ENCODE measurements around the gene CACNG1.

CACNG1 gene

DNA sequence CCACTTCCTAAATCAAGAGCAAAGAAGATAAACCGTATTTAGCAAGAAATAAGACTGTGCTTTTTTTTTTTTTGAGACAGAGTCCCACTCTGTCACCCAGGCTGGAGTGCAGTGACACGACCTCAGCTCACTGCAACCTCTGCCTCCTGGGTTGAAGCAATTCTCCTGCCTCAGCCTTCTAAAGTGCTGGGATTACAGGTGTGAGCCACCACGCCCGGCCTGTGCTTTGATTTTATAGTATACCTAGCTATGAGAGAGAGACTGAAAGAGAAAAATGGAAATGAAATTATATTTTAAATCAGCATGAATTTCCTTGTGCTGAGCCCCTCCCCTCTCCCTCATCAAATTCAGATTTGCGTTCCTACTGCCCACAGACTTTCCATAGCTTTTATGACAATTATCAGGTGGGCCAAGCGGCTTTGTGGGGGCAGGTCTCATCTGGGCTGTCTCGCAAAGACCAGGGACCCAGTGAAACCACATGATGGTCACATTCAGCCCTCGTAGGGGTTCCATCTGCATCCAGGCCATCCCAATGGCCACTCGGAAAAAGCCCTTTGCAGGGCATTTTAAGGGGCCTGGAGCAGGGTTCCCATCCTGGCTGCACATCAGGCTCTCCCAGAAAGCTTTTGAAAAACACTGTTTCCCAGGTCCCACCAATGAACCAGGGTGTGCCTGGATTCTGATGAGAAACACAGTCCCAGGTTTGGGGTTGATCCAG lies 8.5 kb downstream of the CACNG1 start:
- DNase-seq = no peak

- no peak for DNase-seq
Observed at GRCh38 chr17:67053438-67054000, 9.2 kb downstream of the CACNG1 start.

GRCh38 chr17:67054011-67054591 lies 9.7 kb downstream of the CACNG1 start:
- no peak for DNase-seq

GRCh38 chr17:67054608-67055007 lies 10.3 kb downstream of the CACNG1 start:
- no peak for DNase-seq

DNA sequence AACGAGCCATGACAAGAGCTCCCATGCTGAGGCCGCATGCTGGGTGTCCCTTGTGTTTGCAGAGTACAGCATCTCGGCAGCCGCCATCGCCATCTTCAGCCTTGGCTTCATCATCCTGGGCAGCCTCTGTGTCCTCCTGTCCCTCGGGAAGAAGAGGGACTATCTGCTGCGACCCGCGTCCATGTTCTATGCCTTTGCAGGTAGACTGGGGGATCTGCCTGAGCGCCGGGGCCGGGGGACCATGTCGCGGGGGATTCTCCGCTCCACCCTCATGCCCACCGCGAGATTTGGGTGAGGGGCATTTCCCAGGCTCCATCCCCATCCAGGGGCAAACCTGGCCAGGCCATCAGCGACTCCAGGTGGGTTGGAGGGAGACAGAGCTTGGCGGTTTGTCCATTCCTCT lies 10.7 kb downstream of the CACNG1 start:
- DNase-seq = no peak

GRCh38 chr17:67055811-67056745 lies 11.7 kb downstream of the CACNG1 start:
- DNase-seq = no peak

GRCh38 chr17:67056746-67057490 lies 12.6 kb downstream of the CACNG1 start:
- DNase-seq = no peak

DNA sequence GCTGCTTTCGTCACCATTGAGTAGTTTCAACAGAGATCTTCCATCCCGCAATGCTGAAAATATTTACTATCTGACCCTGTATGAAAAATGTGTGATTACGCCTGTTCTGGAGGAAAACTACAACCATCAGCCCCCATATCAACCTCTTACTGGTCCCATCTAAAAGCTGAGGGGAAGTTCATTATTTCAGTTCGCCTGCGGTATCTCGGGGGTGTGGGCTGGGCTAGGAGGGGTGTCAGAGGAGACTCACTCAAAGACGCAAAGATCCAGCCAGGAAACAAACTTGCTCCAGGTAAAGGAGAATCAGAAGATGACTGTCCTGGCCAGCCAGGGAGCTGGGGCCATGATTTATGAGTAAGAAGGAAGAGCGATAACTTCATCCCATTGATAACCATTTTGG lies 13.7 kb downstream of the CACNG1 start:
- DNase-seq = no peak

DNA sequence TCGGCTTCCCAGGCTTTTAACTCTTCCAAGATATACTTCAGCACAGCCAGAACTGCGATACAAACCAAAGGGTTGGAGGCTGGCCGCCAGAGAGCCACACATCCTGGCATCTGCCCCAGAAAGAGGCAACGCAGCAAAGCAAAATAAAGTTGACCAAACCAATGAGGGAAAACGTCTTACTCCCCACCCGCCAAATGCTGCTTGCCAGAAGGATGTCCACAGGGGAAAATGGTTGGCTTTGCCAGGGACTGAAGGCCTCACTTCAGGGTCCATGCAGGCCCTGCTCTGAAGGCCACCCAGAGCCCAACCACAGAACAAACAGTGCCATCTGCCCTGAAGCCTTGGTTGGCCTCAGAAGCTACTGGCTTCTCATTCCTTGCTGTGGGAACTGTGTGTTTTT lies 15.0 kb downstream of the CACNG1 start:
- no peak for DNase-seq

DNA sequence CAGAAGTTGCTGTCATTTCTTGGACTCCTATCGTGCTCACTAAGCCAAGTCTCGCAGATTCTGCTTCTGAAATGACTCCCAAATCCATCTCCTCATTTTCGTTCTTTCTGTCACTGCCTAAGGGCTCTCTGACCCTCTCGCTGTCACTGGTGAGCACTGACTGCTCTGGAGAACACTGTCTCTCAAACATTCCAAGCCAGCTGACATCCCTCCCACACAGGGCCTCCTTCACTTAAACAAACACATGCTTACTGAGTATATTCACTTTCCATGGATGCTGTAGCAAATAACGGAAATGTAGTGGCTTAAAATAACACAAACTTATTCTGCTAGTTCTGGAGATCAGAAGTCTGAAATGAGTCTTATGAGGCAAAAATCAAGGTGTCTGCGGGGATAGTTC lies 18.8 kb downstream of the CACNG1 start:
- no peak for DNase-seq

- DNase-seq = no peak
Observed at GRCh38 chr17:67066717-67067116, 22.4 kb downstream of the CACNG1 start.

DNA sequence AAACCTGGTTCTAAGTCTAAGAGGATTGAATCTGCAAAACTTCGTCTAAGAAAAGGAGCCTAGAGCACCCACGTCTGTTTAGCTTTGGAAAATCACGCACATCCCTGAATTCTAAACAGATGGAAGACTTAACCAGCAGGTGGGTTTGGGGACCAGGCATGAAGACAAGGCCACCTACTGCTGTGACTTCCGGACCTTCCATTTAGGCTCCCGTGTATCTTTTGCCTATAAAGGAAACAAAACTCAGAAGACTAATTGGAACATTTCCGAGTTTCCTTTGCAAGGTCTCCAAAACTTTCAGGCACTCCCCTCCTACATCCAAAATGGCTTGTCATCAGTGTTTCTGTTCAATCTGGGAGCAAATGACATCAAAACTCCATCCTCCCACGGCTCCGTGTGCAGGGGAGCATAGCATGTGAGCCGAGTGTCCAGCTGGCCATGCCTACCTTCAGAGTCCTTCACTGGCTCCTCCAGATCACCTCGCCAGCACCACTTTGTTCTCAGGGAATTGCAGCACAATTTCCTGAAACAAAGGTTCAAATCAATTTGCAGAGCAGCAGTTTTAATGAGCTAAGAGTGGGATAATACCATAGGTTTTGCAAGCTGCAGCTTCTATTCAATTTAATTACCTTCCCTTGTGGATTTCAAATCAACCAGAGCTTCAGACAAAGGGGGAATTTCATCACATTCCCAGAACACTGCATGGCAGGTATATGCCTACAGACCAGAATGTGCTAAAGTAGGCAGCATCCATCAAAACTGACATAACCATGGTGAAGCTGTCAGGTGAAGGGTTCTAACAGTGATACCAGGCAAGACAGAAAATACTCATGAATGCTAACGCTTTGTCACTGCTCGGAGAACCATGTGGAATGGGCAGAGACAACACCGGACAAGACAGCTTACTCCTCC lies 23.5 kb downstream of the CACNG1 start:
- DNase-seq = no peak

GRCh38 chr17:67068999-67069398 lies 24.6 kb downstream of the CACNG1 start:
- DNase-seq = peak; percentile 44 to 60

- no peak for DNase-seq
Observed at GRCh38 chr17:67069603-67070136, 25.3 kb downstream of the CACNG1 start.

DNA sequence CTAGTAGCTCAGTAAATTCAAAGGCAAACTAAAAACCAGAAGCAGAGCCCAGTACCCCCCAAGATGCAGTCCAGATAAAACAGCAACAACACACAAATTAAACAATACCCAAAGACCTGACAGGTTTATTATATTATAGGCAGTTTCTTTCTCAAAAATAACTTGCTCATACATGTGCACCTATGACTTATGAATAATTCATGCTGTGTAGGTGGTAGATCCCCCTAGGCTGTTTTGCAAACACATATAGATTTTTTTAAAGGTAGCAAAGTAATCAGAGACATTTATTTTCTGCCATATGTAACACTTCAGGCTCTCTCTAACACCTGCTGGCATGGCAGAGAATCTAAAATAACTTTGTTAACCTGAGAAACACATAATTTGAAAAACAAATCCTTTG lies 27.2 kb downstream of the CACNG1 start:
- DNase-seq = no peak

- DNase-seq = no peak
Observed at GRCh38 chr17:67072885-67073284, 28.5 kb downstream of the CACNG1 start.

DNA sequence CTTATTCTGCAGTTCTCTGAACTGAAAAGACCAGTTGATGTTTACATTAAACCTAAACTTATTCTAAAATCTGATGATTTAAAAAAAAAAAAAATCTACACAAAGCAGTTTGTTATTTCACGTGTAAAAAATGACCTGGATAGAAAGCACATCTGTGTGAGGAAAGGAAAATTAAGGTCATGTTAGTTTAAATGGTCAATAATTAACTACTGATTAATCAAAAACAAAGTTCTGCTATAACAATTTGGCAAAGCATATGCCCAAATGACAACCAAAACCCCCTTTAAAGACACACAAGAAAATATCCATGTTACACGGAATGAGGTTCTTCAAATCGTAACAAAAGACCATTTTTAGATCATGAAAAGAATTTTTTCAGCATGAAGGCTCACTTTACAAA lies 30.4 kb downstream of the CACNG1 start:
- no peak for DNase-seq

GRCh38 chr17:67076290-67076689 lies 31.9 kb downstream of the CACNG1 start:
- DNase-seq = no peak

DNA sequence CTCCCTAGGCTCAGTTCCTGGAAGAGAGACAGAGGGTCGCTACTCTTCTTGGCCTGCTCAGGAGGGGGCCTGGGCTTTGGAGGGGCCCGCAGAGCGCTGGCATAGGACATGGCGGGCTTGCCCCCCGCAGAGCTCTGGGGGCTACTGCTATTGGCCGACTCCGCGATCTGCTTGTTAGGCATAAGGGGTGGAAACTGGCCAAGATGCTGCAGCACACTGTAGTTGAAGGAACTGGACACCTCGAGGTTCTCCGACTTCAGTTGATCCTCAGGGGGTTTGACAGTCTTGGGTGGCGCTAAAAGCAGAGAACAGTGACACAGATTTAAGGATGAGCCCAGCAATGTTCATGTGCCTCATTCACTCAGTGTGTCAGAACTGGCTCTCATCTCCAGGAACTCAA lies 33.9 kb downstream of the CACNG1 start:
- no peak for DNase-seq

GRCh38 chr17:67079491-67079890 lies 35.1 kb downstream of the CACNG1 start:
- no peak for DNase-seq

DNA sequence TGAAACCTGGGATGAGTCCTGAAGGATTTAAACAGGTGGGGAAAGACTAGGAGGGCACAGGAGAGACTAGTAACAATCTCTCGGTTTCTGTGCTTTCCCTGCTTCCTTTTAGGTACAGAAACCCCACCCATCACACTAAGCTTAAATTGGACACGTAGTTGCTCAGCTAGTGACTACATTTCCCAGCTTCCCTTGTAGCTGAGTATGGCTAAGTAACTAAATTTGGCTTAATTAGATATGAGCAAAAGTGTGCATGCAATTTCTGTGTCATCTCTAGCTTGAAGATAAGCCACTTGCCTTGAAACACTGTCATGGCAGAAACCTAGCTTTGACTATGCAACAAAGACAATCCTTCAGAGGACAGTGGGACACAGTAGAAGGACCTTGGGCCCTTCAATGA lies 36.5 kb downstream of the CACNG1 start:
- DNase-seq = no peak

All from NCI-H187 (cell line).